ENCODE measurements around the gene EFNA4. TPM values are rescaled to one million over a fixed set of nuclear protein-coding genes. Genes with fewer than 3 reads are reported as not detected.

Gene EFNA4
- total and polyA plus RNA-seq, 2 of the 8 experiments (the other 6 are each of a cell fraction or from before 2014, with no cell fraction given) = 21.9 to 23.9 TPM

DNA sequence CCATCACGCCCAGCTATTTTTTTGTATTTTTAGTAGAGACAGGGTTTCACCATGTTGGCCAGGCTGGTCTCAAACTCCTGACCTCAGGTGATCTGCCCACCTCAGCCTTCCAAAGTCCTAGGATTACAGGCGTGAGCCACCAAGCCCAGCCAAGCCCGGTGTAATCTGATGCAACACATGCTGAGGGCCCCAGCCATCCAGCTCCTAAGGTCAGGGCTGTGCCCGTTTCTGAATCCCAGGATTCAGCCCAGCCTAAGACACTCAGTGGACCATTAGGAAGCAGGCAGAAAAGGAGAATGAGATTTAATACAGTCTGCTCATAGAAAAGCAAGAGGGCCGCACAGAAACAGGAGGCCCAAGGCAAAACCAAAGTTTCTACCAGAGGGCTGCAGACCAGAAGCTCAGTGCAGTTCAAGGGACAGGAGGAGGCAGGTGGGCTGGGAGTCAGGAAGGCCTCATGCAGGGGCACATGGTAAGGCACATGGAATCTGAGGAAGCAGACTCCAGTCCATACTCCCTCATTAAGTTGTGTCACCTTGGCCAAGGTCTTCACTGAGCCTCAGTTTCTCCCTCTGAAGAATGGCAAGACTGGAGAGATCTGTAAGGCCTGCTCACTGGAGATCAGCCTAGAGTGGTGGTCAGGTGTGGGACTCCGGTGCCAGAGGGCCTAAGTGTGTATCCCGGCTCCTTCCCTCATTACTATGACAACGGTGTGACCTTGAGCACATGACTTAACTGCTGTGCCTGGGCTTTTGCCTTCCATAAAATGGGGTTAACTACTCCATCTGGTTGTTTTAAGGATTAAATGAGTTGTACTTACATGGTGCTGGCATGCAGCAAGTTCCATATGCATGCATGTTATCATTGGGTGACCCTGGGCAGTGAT, 14.8 kb upstream of the EFNA4 start:
- 89% methylated on average over 8 of the region's 8 CpGs; no CpG with 5 or more reads in 1 of the 2 experiments for WGBS, 2 experiments (ENCODE audit: extremely low coverage in 1 of 2, insufficient coverage in 1 of 2, insufficient read length in 1 of 2, insufficient replicate concordance in 2 of 2, low coverage in 1 of 2, low lambda C conversion rate in 2 of 2, missing lambda C conversion rate in 1 of 2)
- TF ChIP-seq HDAC6 (IDR thresholded peaks at IDR 0.05; ENCODE audit: low read depth, low read length) (no peak), CBX5 (IDR thresholded peaks at IDR 0.05; ENCODE audit: low read depth, low read length) (no peak), SIRT6 (IDR thresholded peaks at IDR 0.05; ENCODE audit: low read length) (no peak), PHF8 (conservative IDR thresholded peaks at IDR 0.05; ENCODE audit: low read depth, low read length) (no peak), BCL11A (IDR thresholded peaks at IDR 0.05; ENCODE audit: low read depth in 2 of 2, low read length in 2 of 2) (no peak), RAD21 (IDR thresholded peaks at IDR 0.05 in 1 of 2, conservative IDR thresholded peaks at IDR 0.05 in 1 of 2; ENCODE audit: low read depth in 2 of 2, low read length in 2 of 2) (no peak)
- TF ChIP-seq, protein P1, sequence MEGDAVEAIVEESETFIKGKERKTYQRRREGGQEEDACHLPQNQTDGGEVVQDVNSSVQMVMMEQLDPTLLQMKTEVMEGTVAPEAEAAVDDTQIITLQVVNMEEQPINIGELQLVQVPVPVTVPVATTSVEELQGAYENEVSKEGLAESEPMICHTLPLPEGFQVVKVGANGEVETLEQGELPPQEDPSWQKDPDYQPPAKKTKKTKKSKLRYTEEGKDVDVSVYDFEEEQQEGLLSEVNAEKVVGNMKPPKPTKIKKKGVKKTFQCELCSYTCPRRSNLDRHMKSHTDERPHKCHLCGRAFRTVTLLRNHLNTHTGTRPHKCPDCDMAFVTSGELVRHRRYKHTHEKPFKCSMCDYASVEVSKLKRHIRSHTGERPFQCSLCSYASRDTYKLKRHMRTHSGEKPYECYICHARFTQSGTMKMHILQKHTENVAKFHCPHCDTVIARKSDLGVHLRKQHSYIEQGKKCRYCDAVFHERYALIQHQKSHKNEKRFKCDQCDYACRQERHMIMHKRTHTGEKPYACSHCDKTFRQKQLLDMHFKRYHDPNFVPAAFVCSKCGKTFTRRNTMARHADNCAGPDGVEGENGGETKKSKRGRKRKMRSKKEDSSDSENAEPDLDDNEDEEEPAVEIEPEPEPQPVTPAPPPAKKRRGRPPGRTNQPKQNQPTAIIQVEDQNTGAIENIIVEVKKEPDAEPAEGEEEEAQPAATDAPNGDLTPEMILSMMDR (IDR thresholded peaks at IDR 0.05; ENCODE audit: control extremely low read depth in 1 of 3, insufficient read depth in 1 of 3, low read depth in 1 of 3, low read length in 3 of 3) = no peak

More for the DNA sequence above, 14.8 kb upstream of the EFNA4 start:
- H3K4ac ChIP-seq (replicated peaks; ENCODE audit: insufficient read length, low read depth, low read length) = no peak overlapping the region
- peaks cover 0 to 18% (median 12%) of the 10 kb centered on the region in 4 experiments; a peak in 5 of 7 replicates for H3K27me3 ChIP-seq (replicated peaks in 1 of 4; ENCODE audit: control insufficient read depth in 3 of 4, extremely low read depth in 1 of 4, insufficient read depth in 3 of 4, low read length in 3 of 4)
- H4K5ac ChIP-seq (ENCODE audit: insufficient read length, low read depth, low read length) = no peak overlapping the region
- H2AFZ ChIP-seq (ENCODE audit: low read length) = no peak overlapping the region
- no peak overlapping the region for H2BK120ac ChIP-seq (replicated peaks; ENCODE audit: low read depth, low read length)
- H2BK15ac ChIP-seq (ENCODE audit: low read length) = peak overlapping the region; percentile 99; the same call in 1 of the 2 replicates
- no peak overlapping the region for H3K27ac ChIP-seq (ENCODE audit: low read depth, low read length)
- H3K79me1 ChIP-seq (ENCODE audit: low read depth, low read length) = no peaks in the 10 kb centered on the region
- H3K23ac ChIP-seq (ENCODE audit: insufficient read length) = no peak overlapping the region
- H2BK5ac ChIP-seq (ENCODE audit: low read depth, low read length) = 0 out of 2 replicates have a peak overlapping the region, but pooled peaks have one; percentile 35
- H3K9me3 ChIP-seq (ENCODE audit: insufficient read depth in 2 of 2, low read depth in 1 of 2, low read length in 1 of 2) = no peaks in the 10 kb centered on the region
- ChIA-PET CTCF (ENCODE audit: partially characterized antibody) (interaction anchor here (1.2 to 33.9 kb wide), 9 partner anchors 4 to 76 kb away, joined by 3 to 907 read pairs (median 72); partner anchors contain the start of genes ADAM15, DCST1, DCST2 and EFNA3), POLR2A (ENCODE audit: partially characterized antibody) (interaction anchor here (0.5 to 1.7 kb wide), 7 partner anchors 8 to 139 kb away, joined by 3 to 7 read pairs (median 4); no protein-coding TSS in a partner anchor)
- no peak for DNase-seq (ENCODE audit: low read depth in 1 of 2, low spot score in 2 of 2)
- no peaks in the 10 kb centered on the region for H3K79me2 ChIP-seq (ENCODE audit: control insufficient read depth in 1 of 2, insufficient read depth in 2 of 2, low read length in 2 of 2)
- H2AK5ac ChIP-seq (ENCODE audit: low read depth, low read length) = peak overlapping the region; percentile 97
- 0 out of 7 replicates have a peak overlapping the region, but pooled peaks of 1 of the 4 experiments have one; percentile 4 for H3K9ac ChIP-seq (replicated peaks in 1 of 4; ENCODE audit: extremely low read depth in 1 of 4, low read depth in 3 of 4, low read length in 3 of 4)
- no peak overlapping the region for H3K4me2 ChIP-seq (ENCODE audit: insufficient read depth in 1 of 2, low read depth in 2 of 2, low read length in 2 of 2)
- H3K4me3 ChIP-seq (ENCODE audit: extremely low read depth in 1 of 4, insufficient read depth in 2 of 4, low read depth in 3 of 4, low read length in 4 of 4) = no peak overlapping the region
- H3K14ac ChIP-seq (ENCODE audit: insufficient read length) = no peak overlapping the region
- no peak overlapping the region for H3K56ac ChIP-seq (replicated peaks; ENCODE audit: insufficient read length, low read depth, low read length)
- no peaks in the 10 kb centered on the region for H3K36me3 ChIP-seq (ENCODE audit: control insufficient read depth in 2 of 4, insufficient read depth in 4 of 4, low read length in 3 of 4)
- H4K91ac ChIP-seq (replicated peaks; ENCODE audit: insufficient read length, low read length) = peak overlapping the region; percentile 61
- H3K18ac ChIP-seq (ENCODE audit: extremely low read depth, low read length) = no peak overlapping the region
- no peak overlapping the region for H4K8ac ChIP-seq (ENCODE audit: extremely low read depth, insufficient read depth, low read length)
- peaks cover 2 to 7% of the 10 kb centered on the region in 2 experiments for H4K20me1 ChIP-seq (replicated peaks in 1 of 2; ENCODE audit: control insufficient read depth in 1 of 2, insufficient read depth in 2 of 2, low read length in 2 of 2)
- peaks cover 16% of the 10 kb centered on the region for H3K23me2 ChIP-seq (ENCODE audit: low read depth, low read length)
- no peak for FAIRE-seq
- 0 out of 2 replicates have a peak overlapping the region, but pooled peaks have one; percentile 44 for H2BK12ac ChIP-seq (ENCODE audit: low read depth, low read length)
- H2BK20ac ChIP-seq (ENCODE audit: low read length) = peak overlapping the region; percentile 73; the same call in 1 of the 2 replicates
- H3K4me1 ChIP-seq (replicated peaks in 1 of 4; ENCODE audit: control insufficient read depth in 3 of 4, insufficient read depth in 4 of 4, low read length in 3 of 4) = peaks cover 5 to 33% (median 13%) of the 10 kb centered on the region in 4 experiments; a peak in 6 of 7 replicates

Data from H1 (cell line).